GM18517 (cell line): ENCODE measurements around the gene RPE.
A peak's percentile ranks its signal among the peaks of the same experiment; 100 is the strongest.

Experiments used
- ATAC-seq: cut with Tn5 transposase; IDR thresholded peaks from one replicate; pipeline ENCODE4 v1.9.1; 2021; ENCODE audit warnings: mild to moderate bottlenecking, moderate library complexity; ENCODE audit not compliant: unreplicated experiment

The RPE gene

GRCh38 chr2:210002158-210003157 lies at the start of gene RPE:
RPE (plus strand) TSS chr2:210002638; CDS start chr2:210002662, 24 bp downstream.
- ATAC-seq, result peak; percentile 97

GRCh38 chr2:209956271-209956670 lies 46.2 kb upstream of the RPE start:
- ATAC-seq, result no peak

- ATAC-seq, result no peak
Measured at GRCh38 chr2:209958016-209958415, 44.4 kb upstream of the RPE start.

- ATAC-seq, result no peak
Measured at GRCh38 chr2:209960045-209960444, 42.4 kb upstream of the RPE start.

GRCh38 chr2:209960676-209961630 lies 41.5 kb upstream of the RPE start:
- peak; percentile 97 for ATAC-seq

- no peak for ATAC-seq
Measured at GRCh38 chr2:209965723-209966122, 36.7 kb upstream of the RPE start.

GRCh38 chr2:209969692-209970091 lies 32.7 kb upstream of the RPE start:
- no peak for ATAC-seq

GRCh38 chr2:209970271-209970670 lies 32.2 kb upstream of the RPE start:
- ATAC-seq, result no peak

GRCh38 chr2:209970711-209971110 lies 31.7 kb upstream of the RPE start:
- no peak for ATAC-seq

- no peak for ATAC-seq
Measured at GRCh38 chr2:209973328-209973727, 29.1 kb upstream of the RPE start.

- ATAC-seq, result no peak
Measured at GRCh38 chr2:209974576-209974975, 27.9 kb upstream of the RPE start.

- ATAC-seq, result peak; percentile 89
Measured at GRCh38 chr2:209976698-209977385, 25.6 kb upstream of the RPE start.

GRCh38 chr2:209977386-209978239 lies 24.8 kb upstream of the RPE start:
- ATAC-seq, result peak; percentile 59

GRCh38 chr2:209984291-209984690 lies 18.1 kb upstream of the RPE start:
- ATAC-seq, result no peak

GRCh38 chr2:209985874-209986273 lies 16.6 kb upstream of the RPE start:
- ATAC-seq, result no peak

GRCh38 chr2:209986415-209986814 lies 16.0 kb upstream of the RPE start:
- ATAC-seq, result no peak

- ATAC-seq, result no peak
Measured at GRCh38 chr2:209988010-209988409, 14.4 kb upstream of the RPE start.

GRCh38 chr2:209990838-209991237 lies 11.6 kb upstream of the RPE start:
- no peak for ATAC-seq

GRCh38 chr2:209993968-209994367 lies 8.5 kb upstream of the RPE start:
- no peak for ATAC-seq

- ATAC-seq, result no peak
Measured at GRCh38 chr2:209998596-209998995, 3.8 kb upstream of the RPE start.
